ENCODE results near the gene PDE4B. TPM values are rescaled to one million over a fixed set of nuclear protein-coding genes. Genes with fewer than 3 reads are reported as not detected.

Gene PDE4B
- total RNA-seq, 2 donors from 2014 or later, result 4.3 to 18.0 TPM

DNA sequence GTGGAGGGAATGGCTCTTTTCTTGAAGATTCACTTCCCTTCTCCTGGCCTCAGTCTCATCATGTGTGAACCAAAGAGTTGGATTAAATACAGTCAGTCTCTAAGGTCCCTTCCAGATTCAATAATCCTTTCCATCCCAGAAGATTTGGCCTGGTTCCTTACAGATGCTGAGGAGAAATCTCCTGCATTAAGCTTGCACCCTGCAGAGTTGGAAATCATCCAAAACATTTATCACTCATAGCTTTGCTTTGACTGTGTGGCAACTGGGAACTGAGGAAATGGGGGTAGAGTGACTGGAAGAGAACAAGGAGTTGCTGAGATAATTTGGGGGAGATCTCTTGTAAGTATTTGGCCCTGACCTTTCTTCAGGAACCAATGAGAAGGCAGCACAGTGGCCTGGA, 520.7 kb downstream of the PDE4B start:
- peaks cover 15% of the 10 kb centered on the region for H3K4me1 Mint-ChIP-seq
- Histone ChIP-seq H3K4me3 (ENCODE audit: low read length) (no peak overlapping the region), H3K9ac (ENCODE audit: extremely low read depth, low read length, poor library complexity, severe bottlenecking) (no peak overlapping the region), H3K36me3 (ENCODE audit: control insufficient read depth, insufficient read depth, low read length) (no peaks in the 10 kb centered on the region), H3K9me3 (ENCODE audit: control insufficient read depth, low read length) (no peaks in the 10 kb centered on the region), H3K27me3 (ENCODE audit: control insufficient read depth, insufficient read depth, low read length, poor library complexity, severe bottlenecking) (no peaks in the 10 kb centered on the region), H3K4me1 (ENCODE audit: control insufficient read depth, insufficient read depth, low read length) (peaks cover 5% of the 10 kb centered on the region), H3K27ac (ENCODE audit: low read depth, low read length) (no peak overlapping the region)
- no peak for DNase-seq
- no peak overlapping the region for H3K4me3 Mint-ChIP-seq
- H3K9me3 Mint-ChIP-seq, result no peaks in the 10 kb centered on the region
- no peaks in the 10 kb centered on the region for H3K27me3 Mint-ChIP-seq (ENCODE audit: insufficient read depth)
- H3K36me3 Mint-ChIP-seq (ENCODE audit: low read depth), result no peaks in the 10 kb centered on the region
- H3K27ac Mint-ChIP-seq, result no peak overlapping the region
- TF ChIP-seq, protein P1, sequence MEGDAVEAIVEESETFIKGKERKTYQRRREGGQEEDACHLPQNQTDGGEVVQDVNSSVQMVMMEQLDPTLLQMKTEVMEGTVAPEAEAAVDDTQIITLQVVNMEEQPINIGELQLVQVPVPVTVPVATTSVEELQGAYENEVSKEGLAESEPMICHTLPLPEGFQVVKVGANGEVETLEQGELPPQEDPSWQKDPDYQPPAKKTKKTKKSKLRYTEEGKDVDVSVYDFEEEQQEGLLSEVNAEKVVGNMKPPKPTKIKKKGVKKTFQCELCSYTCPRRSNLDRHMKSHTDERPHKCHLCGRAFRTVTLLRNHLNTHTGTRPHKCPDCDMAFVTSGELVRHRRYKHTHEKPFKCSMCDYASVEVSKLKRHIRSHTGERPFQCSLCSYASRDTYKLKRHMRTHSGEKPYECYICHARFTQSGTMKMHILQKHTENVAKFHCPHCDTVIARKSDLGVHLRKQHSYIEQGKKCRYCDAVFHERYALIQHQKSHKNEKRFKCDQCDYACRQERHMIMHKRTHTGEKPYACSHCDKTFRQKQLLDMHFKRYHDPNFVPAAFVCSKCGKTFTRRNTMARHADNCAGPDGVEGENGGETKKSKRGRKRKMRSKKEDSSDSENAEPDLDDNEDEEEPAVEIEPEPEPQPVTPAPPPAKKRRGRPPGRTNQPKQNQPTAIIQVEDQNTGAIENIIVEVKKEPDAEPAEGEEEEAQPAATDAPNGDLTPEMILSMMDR (conservative IDR thresholded peaks at IDR 0.05), result no peak

DNA sequence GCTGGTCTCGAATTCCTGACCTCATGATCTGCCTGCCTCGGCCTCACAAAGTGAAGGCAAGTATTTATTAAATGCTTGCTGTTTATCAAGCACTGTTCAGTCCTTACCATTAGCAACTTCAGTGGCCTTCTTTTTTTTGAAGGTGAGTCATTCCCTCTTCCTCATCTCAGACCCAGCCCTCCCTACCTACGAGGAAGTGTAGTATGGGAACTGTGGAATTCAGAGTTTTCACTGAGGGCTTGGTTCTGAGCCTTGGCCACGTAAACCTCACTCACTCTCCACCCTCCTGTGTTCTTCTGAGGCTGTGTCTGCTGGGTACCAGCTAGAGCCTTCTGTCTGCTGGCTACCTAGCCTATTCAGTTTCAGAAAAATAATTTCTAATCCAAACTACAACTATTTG, 523.0 kb downstream of the PDE4B start:
- no peaks in the 10 kb centered on the region for H3K36me3 ChIP-seq (ENCODE audit: control insufficient read depth, insufficient read depth, low read length)
- no peaks in the 10 kb centered on the region for H3K27me3 Mint-ChIP-seq (ENCODE audit: insufficient read depth)
- peaks cover 9% of the 10 kb centered on the region for H3K4me1 ChIP-seq (ENCODE audit: control insufficient read depth, insufficient read depth, low read length)
- H3K27ac Mint-ChIP-seq, result no peak overlapping the region
- no peaks in the 10 kb centered on the region for H3K9me3 ChIP-seq (ENCODE audit: control insufficient read depth, low read length)
- TF ChIP-seq, protein P1 (conservative IDR thresholded peaks at IDR 0.05), result no peak
- H3K9me3 Mint-ChIP-seq, result no peaks in the 10 kb centered on the region
- H3K4me1 Mint-ChIP-seq, result peaks cover 21% of the 10 kb centered on the region
- no peak overlapping the region for H3K4me3 Mint-ChIP-seq
- DNase-seq, result no peak
- no peaks in the 10 kb centered on the region for H3K36me3 Mint-ChIP-seq (ENCODE audit: low read depth)
- 89 to 93% methylated on average over 1 to 4 of the region's 4 CpGs for WGBS, 2 experiments (ENCODE audit: insufficient coverage in 1 of 2, insufficient read length in 1 of 2)
- no peak overlapping the region for H3K4me3 ChIP-seq (ENCODE audit: low read length)
- H3K27ac ChIP-seq (ENCODE audit: low read depth, low read length), result no peak overlapping the region
- H3K27me3 ChIP-seq (ENCODE audit: control insufficient read depth, insufficient read depth, low read length, poor library complexity, severe bottlenecking), result no peaks in the 10 kb centered on the region
- H3K9ac ChIP-seq (ENCODE audit: extremely low read depth, low read length, poor library complexity, severe bottlenecking), result no peak overlapping the region

DNA sequence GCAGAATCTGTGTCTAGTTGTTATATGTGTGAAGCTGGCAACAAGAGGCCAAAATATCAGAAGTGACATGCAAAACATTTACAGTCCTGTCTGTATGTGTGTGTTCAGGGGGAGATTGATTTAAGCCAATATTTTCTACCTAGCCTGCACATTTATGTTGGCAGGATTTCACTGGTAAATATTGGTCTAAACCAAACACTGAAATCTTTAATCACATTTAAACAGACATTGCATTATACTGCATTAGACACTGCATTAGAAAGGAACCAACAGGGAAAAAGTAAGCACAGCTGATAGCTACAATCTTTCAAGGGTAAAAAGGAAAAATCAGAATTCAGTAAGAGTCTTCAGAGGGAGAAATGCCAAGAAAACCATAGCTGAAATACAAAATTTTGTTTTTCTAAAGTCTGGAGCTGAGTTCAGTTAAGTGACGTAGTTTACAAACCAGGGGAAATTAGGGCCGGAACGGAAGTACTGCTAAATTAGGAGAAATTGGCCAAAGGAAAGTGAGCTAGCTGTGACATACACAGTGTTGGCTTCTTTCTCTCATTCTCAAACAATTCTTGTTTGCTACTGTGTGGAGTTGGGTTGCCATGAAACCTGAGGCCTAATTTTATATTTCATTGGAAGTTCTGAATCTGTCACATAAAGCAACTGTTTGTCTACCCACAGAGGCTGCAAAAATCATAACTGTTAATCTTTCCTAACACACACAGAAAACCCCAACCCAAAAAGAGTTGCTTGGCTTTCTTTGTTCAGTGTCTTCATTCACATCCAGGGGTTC, 524.0 kb downstream of the PDE4B start:
- H3K36me3 ChIP-seq (ENCODE audit: control insufficient read depth, insufficient read depth, low read length), result no peaks in the 10 kb centered on the region
- 81 to 98% methylated on average over 3 of the region's 3 CpGs for WGBS, 2 experiments (ENCODE audit: insufficient coverage in 1 of 2, insufficient read length in 1 of 2)
- Mint-ChIP-seq H3K4me1 (peaks cover 21% of the 10 kb centered on the region), H3K36me3 (ENCODE audit: low read depth) (no peaks in the 10 kb centered on the region), H3K27ac (no peak overlapping the region), H3K27me3 (ENCODE audit: insufficient read depth) (no peaks in the 10 kb centered on the region), H3K9me3 (peaks cover 5% of the 10 kb centered on the region), H3K4me3 (no peak overlapping the region)
- no peak overlapping the region for H3K4me3 ChIP-seq (ENCODE audit: low read length)
- no peaks in the 10 kb centered on the region for H3K9me3 ChIP-seq (ENCODE audit: control insufficient read depth, low read length)
- no peak overlapping the region for H3K9ac ChIP-seq (ENCODE audit: extremely low read depth, low read length, poor library complexity, severe bottlenecking)
- H3K4me1 ChIP-seq (ENCODE audit: control insufficient read depth, insufficient read depth, low read length), result peaks cover 9% of the 10 kb centered on the region
- no peak for DNase-seq
- H3K27ac ChIP-seq (ENCODE audit: low read depth, low read length), result no peak overlapping the region
- TF ChIP-seq, protein P1 (conservative IDR thresholded peaks at IDR 0.05), result no peak
- H3K27me3 ChIP-seq (ENCODE audit: control insufficient read depth, insufficient read depth, low read length, poor library complexity, severe bottlenecking), result no peaks in the 10 kb centered on the region

Measured in endodermal cell (in vitro differentiated cells).